DND-41 (cell line): Measurements from ENCODE around the gene LYZL2.
"Not testable (repeated sequence)": the region's sequence is repeated elsewhere in the genome, so short reads cannot be mapped to it uniquely, and the experiment has no call there.

ENCODE experiments used
- ATAC-seq: fragments of 200-7000 bp; cut with Tn5 transposase; 3 replicates; pipeline ENCODE4 v1.9.1; 2021; ENCODE audit warnings: low read depth; ENCODE audit not compliant: insufficient read depth
- DNase-seq: peaks from one replicate; pipeline ENCODE4 v3.0.0-alpha.2; 2020
- H2AFZ ChIP-seq: 2 replicates; pipeline ENCODE4 v1.6.0; 2012; ENCODE audit warnings: low read depth, low read length
- H3K27ac ChIP-seq: 2 replicates; pipeline ENCODE4 v1.5.1; 2012; ENCODE audit warnings: low read length, inconsistent platforms
- H3K27me3 ChIP-seq: fragments of 200-600 bp; sonication (generic); 2 replicates; pipeline ENCODE4 v1.6.0; 2012; ENCODE audit warnings: low read length, mild to moderate bottlenecking, inconsistent platforms; ENCODE audit not compliant: insufficient read depth, poor library complexity
- H3K36me3 ChIP-seq: 2 replicates; pipeline ENCODE4 v1.5.1; 2012; ENCODE audit warnings: low read length, inconsistent platforms; ENCODE audit not compliant: insufficient read depth
- H3K4me1 ChIP-seq: 2 replicates; pipeline ENCODE4 v1.5.1; 2012; ENCODE audit warnings: mild to moderate bottlenecking, low read length; ENCODE audit not compliant: insufficient read depth
- H3K4me2 ChIP-seq: 2 replicates; pipeline ENCODE4 v1.6.0; 2012; ENCODE audit warnings: mild to moderate bottlenecking, moderate library complexity, low read length, inconsistent platforms; ENCODE audit not compliant: insufficient read depth
- H3K4me3 ChIP-seq, 2 experiments: fragments of 200-600 bp in 1 of 2; shearing (Covaris generic) in 1 of 2; 2 replicates each; pipeline ENCODE4 v1.5.1; 2012 to 2016; ENCODE audit warnings: inconsistent platforms in 2 of 2, low read length in 2 of 2, mild to moderate bottlenecking in 2 of 2, low read depth in 1 of 2, moderate library complexity in 1 of 2
- H3K79me2 ChIP-seq: 2 replicates; pipeline ENCODE4 v1.6.0; 2012; ENCODE audit warnings: low read length, inconsistent platforms; ENCODE audit not compliant: insufficient read depth
- H3K9ac ChIP-seq: 2 replicates; pipeline ENCODE4 v1.6.0; 2012; ENCODE audit warnings: low read depth, mild to moderate bottlenecking, inconsistent platforms, low read length, moderate library complexity
- H3K9me3 ChIP-seq: 2 replicates; pipeline ENCODE4 v1.5.1; 2012; ENCODE audit warnings: low read length, moderate library complexity, mild to moderate bottlenecking, inconsistent platforms; ENCODE audit not compliant: insufficient read depth, severe bottlenecking
- H4K20me1 ChIP-seq: 2 replicates; pipeline ENCODE4 v1.6.0; 2012; ENCODE audit warnings: low read length; ENCODE audit not compliant: insufficient read depth
- CTCF ChIP-seq: IDR thresholded peaks from 2 replicates; pipeline ENCODE4 v1.5.1; 2012; ENCODE audit warnings: borderline replicate concordance, low read length, moderate library complexity, mild to moderate bottlenecking; ENCODE audit not compliant: poor library complexity, severe bottlenecking; ENCODE audit errors: extremely low read depth
- EZH2 ChIP-seq: IDR thresholded peaks from 3 replicates; pipeline ENCODE4 v1.6.1; 2012; ENCODE audit warnings: borderline replicate concordance, low read depth, mild to moderate bottlenecking, moderate library complexity, low read length, inconsistent platforms; ENCODE audit not compliant: severe bottlenecking

The LYZL2 gene

GRCh38 chr10:30662814-30663213, 33.3 kb upstream of the LYZL2 start:
- Histone ChIP-seq H4K20me1 (no peaks in the 10 kb centered on the region), H3K4me2 (no peak overlapping the region), H2AFZ (no peak overlapping the region), H3K9me3 (no peaks in the 10 kb centered on the region), H3K4me3 (no peak overlapping the region), H3K79me2 (no peaks in the 10 kb centered on the region), H3K36me3 (no peaks in the 10 kb centered on the region), H3K9ac (no peak overlapping the region), H3K27ac (no peak overlapping the region), H3K27me3 (peaks cover under 1% of the 10 kb centered on the region), H3K4me1 (no peaks in the 10 kb centered on the region)
- TF ChIP-seq CTCF (no peak), EZH2 (no peak)
- ATAC-seq (no peak), DNase-seq (no peak)

GRCh38 chr10:30660314-30660713, 30.8 kb upstream of the LYZL2 start:
- H3K4me2 ChIP-seq, H3K9me3 ChIP-seq, H3K79me2 ChIP-seq, H3K9ac ChIP-seq, H4K20me1 ChIP-seq, H2AFZ ChIP-seq, ATAC-seq, H3K4me1 ChIP-seq, H3K36me3 ChIP-seq, H3K27ac ChIP-seq, DNase-seq, H3K4me3 ChIP-seq: not testable (repeated sequence)
- H3K27me3 ChIP-seq = peaks cover 13% of the 10 kb centered on the region

GRCh38 chr10:30656233-30656632, 26.7 kb upstream of the LYZL2 start:
- Histone ChIP-seq H3K79me2 (no peaks in the 10 kb centered on the region), H3K36me3 (no peaks in the 10 kb centered on the region), H3K9ac (no peak overlapping the region), H2AFZ (no peak overlapping the region), H3K27ac (no peak overlapping the region), H3K4me2 (no peak overlapping the region), H3K4me3 (no peak overlapping the region), H3K27me3 (peaks cover 17% of the 10 kb centered on the region), H3K4me1 (no peaks in the 10 kb centered on the region), H3K9me3 (no peaks in the 10 kb centered on the region), H4K20me1 (no peaks in the 10 kb centered on the region)
- ATAC-seq = no peak
- DNase-seq = no peak
- no peak for TF ChIP-seq EZH2
- TF ChIP-seq CTCF = no peak

GRCh38 chr10:30655001-30655400, 25.4 kb upstream of the LYZL2 start:
- not testable (repeated sequence) for H3K36me3 ChIP-seq

GRCh38 chr10:30651470-30652397, 22.2 kb upstream of the LYZL2 start:
- H3K79me2 ChIP-seq, DNase-seq, H4K20me1 ChIP-seq, H3K9ac ChIP-seq, ATAC-seq, H3K4me3 ChIP-seq, H3K27ac ChIP-seq, H2AFZ ChIP-seq, H3K4me2 ChIP-seq, H3K4me1 ChIP-seq, H3K9me3 ChIP-seq, H3K36me3 ChIP-seq: not testable (repeated sequence)
- H3K27me3 ChIP-seq = peaks cover 11% of the 10 kb centered on the region

More at GRCh38 chr10:30655001-30655400, 25.4 kb upstream of the LYZL2 start:
- H3K27ac ChIP-seq, H2AFZ ChIP-seq, H3K9me3 ChIP-seq, H3K4me1 ChIP-seq, H3K4me3 ChIP-seq, H3K4me2 ChIP-seq, H4K20me1 ChIP-seq, DNase-seq, ATAC-seq, H3K79me2 ChIP-seq, H3K9ac ChIP-seq: not testable (repeated sequence)
- peaks cover 17% of the 10 kb centered on the region for H3K27me3 ChIP-seq
